ENCODE measurements around the gene ERICH4.

DNA sequence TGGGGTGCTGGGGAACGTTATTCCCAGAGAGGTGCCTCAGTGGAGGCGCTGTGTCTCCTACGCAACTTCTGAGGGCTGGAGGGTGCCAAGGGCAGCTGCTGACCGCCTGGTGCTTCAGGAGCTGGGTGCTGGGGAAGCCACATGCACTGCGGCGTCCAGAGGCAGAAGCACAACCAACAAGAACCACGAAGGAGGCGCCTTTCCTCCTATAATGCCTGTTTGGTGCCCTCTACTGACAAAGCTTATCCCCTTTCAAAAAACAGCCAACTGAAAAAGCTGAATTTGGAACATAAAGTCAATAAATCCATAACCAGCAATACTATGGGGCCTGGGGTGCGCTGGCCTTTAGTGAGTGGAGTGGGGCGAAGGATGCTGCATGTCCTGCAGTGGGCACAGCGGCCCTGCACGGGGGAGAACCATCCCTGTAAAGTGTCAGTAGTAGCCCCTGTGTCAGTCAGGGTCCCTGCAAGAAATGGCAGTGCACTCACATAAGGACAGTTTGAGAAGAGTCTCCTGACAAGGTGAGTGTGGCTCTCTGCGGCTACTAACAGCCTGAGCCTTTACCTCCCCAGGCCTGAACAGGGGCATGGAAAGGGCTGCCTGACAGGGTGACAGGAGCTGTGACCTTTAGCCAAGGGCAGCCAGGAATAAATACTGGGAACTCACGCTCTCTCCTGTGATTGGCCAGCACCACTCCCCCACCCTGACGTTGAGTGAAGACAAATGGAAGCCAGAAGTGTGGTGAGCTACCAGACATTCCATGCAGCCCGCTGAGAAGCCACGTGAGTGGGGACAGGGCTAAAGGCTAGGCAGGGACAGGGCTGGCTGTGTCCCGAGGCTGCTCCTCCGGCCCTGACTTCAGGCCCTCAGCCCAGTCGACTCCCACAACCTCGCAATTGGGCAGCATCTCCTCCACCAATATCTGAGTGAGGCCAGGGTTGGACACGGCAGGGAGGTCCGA, 11.2 kb upstream of the ERICH4 start:
- TF ChIP-seq ZNF569 (CRISPR knock-in tag; IDR thresholded peaks at IDR 0.05; ENCODE audit: borderline replicate concordance): no peak
- TF ChIP-seq, protein P1, sequence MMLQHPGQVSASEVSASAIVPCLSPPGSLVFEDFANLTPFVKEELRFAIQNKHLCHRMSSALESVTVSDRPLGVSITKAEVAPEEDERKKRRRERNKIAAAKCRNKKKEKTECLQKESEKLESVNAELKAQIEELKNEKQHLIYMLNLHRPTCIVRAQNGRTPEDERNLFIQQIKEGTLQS (CRISPR knock-in tag; IDR thresholded peaks at IDR 0.05): no peak
- TF ChIP-seq, protein P2, sequence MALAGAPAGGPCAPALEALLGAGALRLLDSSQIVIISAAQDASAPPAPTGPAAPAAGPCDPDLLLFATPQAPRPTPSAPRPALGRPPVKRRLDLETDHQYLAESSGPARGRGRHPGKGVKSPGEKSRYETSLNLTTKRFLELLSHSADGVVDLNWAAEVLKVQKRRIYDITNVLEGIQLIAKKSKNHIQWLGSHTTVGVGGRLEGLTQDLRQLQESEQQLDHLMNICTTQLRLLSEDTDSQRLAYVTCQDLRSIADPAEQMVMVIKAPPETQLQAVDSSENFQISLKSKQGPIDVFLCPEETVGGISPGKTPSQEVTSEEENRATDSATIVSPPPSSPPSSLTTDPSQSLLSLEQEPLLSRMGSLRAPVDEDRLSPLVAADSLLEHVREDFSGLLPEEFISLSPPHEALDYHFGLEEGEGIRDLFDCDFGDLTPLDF (CRISPR knock-in tag; IDR thresholded peaks at IDR 0.05): no peak
- no peak for TF ChIP-seq ZNF552 (CRISPR knock-in tag; IDR thresholded peaks at IDR 0.05; ENCODE audit: borderline replicate concordance)
- TF ChIP-seq MAFG (CRISPR knock-in tag; IDR thresholded peaks at IDR 0.05): no peak
- TF ChIP-seq, protein P3, sequence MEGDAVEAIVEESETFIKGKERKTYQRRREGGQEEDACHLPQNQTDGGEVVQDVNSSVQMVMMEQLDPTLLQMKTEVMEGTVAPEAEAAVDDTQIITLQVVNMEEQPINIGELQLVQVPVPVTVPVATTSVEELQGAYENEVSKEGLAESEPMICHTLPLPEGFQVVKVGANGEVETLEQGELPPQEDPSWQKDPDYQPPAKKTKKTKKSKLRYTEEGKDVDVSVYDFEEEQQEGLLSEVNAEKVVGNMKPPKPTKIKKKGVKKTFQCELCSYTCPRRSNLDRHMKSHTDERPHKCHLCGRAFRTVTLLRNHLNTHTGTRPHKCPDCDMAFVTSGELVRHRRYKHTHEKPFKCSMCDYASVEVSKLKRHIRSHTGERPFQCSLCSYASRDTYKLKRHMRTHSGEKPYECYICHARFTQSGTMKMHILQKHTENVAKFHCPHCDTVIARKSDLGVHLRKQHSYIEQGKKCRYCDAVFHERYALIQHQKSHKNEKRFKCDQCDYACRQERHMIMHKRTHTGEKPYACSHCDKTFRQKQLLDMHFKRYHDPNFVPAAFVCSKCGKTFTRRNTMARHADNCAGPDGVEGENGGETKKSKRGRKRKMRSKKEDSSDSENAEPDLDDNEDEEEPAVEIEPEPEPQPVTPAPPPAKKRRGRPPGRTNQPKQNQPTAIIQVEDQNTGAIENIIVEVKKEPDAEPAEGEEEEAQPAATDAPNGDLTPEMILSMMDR (CRISPR knock-in tag; IDR thresholded peaks at IDR 0.05): peak; percentile 57
- no peak for TF ChIP-seq KLF13 (CRISPR knock-in tag; IDR thresholded peaks at IDR 0.05)
- TF ChIP-seq, protein P4, sequence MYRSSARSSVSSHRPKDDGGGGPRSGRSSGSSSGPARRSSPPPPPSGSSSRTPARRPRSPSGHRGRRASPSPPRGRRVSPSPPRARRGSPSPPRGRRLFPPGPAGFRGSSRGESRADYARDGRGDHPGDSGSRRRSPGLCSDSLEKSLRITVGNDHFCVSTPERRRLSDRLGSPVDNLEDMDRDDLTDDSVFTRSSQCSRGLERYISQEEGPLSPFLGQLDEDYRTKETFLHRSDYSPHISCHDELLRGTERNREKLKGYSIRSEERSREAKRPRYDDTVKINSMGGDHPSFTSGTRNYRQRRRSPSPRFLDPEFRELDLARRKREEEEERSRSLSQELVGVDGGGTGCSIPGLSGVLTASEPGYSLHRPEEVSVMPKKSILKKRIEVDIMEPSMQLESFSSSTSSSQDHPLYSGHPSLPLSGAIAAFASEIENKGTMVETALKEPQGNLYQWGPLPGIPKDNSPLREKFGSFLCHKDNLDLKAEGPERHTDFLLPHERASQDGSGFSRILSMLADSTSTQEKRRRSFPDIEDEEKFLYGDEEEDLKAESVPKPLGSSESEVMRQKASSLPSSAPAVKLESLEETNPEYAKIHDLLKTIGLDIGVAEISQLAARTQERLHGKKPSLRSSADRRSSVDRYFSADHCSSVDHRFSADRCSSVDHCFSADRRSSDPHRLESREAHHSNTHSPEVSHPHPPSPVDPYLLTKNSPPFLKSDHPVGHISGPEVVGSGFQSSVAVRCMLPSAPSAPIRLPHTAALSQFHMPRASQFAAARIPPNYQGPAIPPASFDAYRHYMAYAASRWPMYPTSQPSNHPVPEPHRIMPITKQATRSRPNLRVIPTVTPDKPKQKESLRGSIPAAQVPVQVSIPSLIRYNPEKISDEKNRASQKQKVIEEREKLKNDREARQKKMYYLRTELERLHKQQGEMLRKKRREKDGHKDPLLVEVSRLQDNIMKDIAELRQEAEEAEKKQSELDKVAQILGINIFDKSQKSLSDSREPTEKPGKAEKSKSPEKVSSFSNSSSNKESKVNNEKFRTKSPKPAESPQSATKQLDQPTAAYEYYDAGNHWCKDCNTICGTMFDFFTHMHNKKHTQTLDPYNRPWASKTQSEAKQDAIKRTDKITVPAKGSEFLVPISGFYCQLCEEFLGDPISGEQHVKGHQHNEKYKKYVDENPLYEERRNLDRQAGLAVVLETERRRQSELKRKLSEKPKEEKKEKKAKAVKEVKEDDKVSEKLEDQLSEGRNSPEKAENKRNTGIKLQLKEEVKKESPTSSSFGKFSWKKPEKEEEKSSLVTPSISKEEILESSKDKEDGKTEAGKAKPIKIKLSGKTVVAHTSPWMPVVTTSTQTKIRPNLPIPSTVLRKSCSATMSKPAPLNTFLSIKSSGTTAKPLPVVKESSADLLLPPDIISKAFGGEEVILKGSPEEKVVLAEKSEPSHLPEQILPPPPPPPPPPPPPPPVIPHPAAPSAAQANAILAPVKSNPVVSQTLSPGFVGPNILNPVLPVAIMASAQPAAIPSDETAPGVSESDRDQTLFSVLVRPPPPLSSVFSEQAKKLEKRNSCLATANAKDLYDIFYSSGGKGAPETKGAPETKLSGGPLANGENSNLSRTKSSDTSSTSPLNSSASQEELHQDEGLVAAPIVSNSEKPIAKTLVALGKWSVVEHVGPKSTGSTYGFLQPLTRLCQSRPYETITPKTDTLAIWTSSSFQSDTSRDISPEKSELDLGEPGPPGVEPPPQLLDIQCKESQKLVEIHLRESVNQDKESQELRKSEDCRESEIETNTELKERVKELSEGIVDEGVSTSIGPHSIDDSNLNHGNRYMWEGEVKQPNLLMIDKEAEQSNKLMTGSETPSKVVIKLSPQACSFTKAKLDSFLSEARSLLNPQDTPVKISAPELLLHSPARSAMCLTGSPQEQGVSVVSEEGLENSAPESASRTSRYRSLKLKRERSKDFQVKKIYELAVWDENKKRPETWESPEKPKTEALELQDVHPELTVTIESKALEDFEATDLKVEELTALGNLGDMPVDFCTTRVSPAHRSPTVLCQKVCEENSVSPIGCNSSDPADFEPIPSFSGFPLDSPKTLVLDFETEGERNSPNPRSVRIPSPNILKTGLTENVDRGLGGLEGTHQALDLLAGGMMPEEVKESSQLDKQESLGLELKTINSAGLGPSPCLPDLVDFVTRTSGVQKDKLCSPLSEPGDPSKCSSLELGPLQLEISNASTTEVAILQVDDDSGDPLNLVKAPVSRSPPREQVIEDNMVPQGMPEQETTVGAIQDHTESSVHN (CRISPR knock-in tag; IDR thresholded peaks at IDR 0.05): no peak
- TF ChIP-seq HMG20B (CRISPR knock-in tag; conservative IDR thresholded peaks at IDR 0.05): no peak
- TF ChIP-seq ZBTB3 (CRISPR knock-in tag; IDR thresholded peaks at IDR 0.05; ENCODE audit: borderline replicate concordance, low read depth): no peak

Measured in HepG2 (cell line).